ENCODE measurements around the gene FSTL3.
"Not testable (repeated sequence)": the region's sequence is repeated elsewhere in the genome, so short reads cannot be mapped to it uniquely, and the experiment has no call there.

FSTL3 gene

GRCh38 chr19:726993-727956 is 51.1 kb downstream of the FSTL3 start:
- Histone ChIP-seq H3K4me2 (ENCODE audit: low read length) (no peak overlapping the region), H3K9me3 (replicated peaks; ENCODE audit: low read length) (no peaks in the 10 kb centered on the region), H3K9ac (ENCODE audit: low read depth, low read length) (no peak overlapping the region), H3K36me3 (ENCODE audit: insufficient read depth, low read length) (no peaks in the 10 kb centered on the region), H3K4me1 (ENCODE audit: control insufficient read depth, insufficient read depth, low read length) (no peaks in the 10 kb centered on the region), H3K4me3 (ENCODE audit: low read length) (no peak overlapping the region), H3K27me3 (ENCODE audit: control insufficient read depth, insufficient read depth, low read length) (no peaks in the 10 kb centered on the region)

- H3K4me3 ChIP-seq (ENCODE audit: low read length): no peak overlapping the region
- H3K27me3 ChIP-seq (ENCODE audit: control insufficient read depth, insufficient read depth, low read length): no peaks in the 10 kb centered on the region
- H3K9ac ChIP-seq (ENCODE audit: low read depth, low read length): no peak overlapping the region
- H3K36me3 ChIP-seq (ENCODE audit: insufficient read depth, low read length): no peaks in the 10 kb centered on the region
- no peaks in the 10 kb centered on the region for H3K4me1 ChIP-seq (ENCODE audit: control insufficient read depth, insufficient read depth, low read length)
- no peak overlapping the region for H3K4me2 ChIP-seq (ENCODE audit: low read length)
- H3K9me3 ChIP-seq (replicated peaks; ENCODE audit: low read length): no peaks in the 10 kb centered on the region
Observed at GRCh38 chr19:728011-728410, 51.8 kb downstream of the FSTL3 start.

- H3K9ac ChIP-seq (ENCODE audit: low read depth, low read length); H3K4me1 ChIP-seq (ENCODE audit: control insufficient read depth, insufficient read depth, low read length); H3K36me3 ChIP-seq (ENCODE audit: insufficient read depth, low read length); H3K27me3 ChIP-seq (ENCODE audit: control insufficient read depth, insufficient read depth, low read length); H3K4me2 ChIP-seq (ENCODE audit: low read length); H3K9me3 ChIP-seq (replicated peaks; ENCODE audit: low read length); H3K4me3 ChIP-seq (ENCODE audit: low read length): not testable (repeated sequence)
Observed at GRCh38 chr19:729564-729963, 53.4 kb downstream of the FSTL3 start.

- Histone ChIP-seq H3K4me2 (ENCODE audit: low read length) (no peak overlapping the region), H3K4me1 (ENCODE audit: control insufficient read depth, insufficient read depth, low read length) (no peaks in the 10 kb centered on the region), H3K9me3 (replicated peaks; ENCODE audit: low read length) (no peaks in the 10 kb centered on the region), H3K36me3 (ENCODE audit: insufficient read depth, low read length) (no peaks in the 10 kb centered on the region), H3K9ac (ENCODE audit: low read depth, low read length) (no peak overlapping the region), H3K27me3 (ENCODE audit: control insufficient read depth, insufficient read depth, low read length) (no peaks in the 10 kb centered on the region), H3K4me3 (ENCODE audit: low read length) (no peak overlapping the region)
Observed at GRCh38 chr19:729965-730668, 53.9 kb downstream of the FSTL3 start.

- Histone ChIP-seq H3K4me1 (ENCODE audit: control insufficient read depth, insufficient read depth, low read length) (no peaks in the 10 kb centered on the region), H3K9me3 (replicated peaks; ENCODE audit: low read length) (no peaks in the 10 kb centered on the region), H3K36me3 (ENCODE audit: insufficient read depth, low read length) (no peaks in the 10 kb centered on the region), H3K4me3 (ENCODE audit: low read length) (no peak overlapping the region), H3K27me3 (ENCODE audit: control insufficient read depth, insufficient read depth, low read length) (no peaks in the 10 kb centered on the region), H3K9ac (ENCODE audit: low read depth, low read length) (no peak overlapping the region), H3K4me2 (ENCODE audit: low read length) (no peak overlapping the region)
Observed at GRCh38 chr19:731000-731399, 54.8 kb downstream of the FSTL3 start.

GRCh38 chr19:732148-733069 is 56.2 kb downstream of the FSTL3 start:
- Histone ChIP-seq H3K27me3 (ENCODE audit: control insufficient read depth, insufficient read depth, low read length) (no peaks in the 10 kb centered on the region), H3K4me2 (ENCODE audit: low read length) (no peak overlapping the region), H3K9me3 (replicated peaks; ENCODE audit: low read length) (no peaks in the 10 kb centered on the region), H3K36me3 (ENCODE audit: insufficient read depth, low read length) (no peaks in the 10 kb centered on the region), H3K4me3 (ENCODE audit: low read length) (no peak overlapping the region), H3K4me1 (ENCODE audit: control insufficient read depth, insufficient read depth, low read length) (no peaks in the 10 kb centered on the region), H3K9ac (ENCODE audit: low read depth, low read length) (no peak overlapping the region)

Measured in skeletal muscle satellite cell (primary cell).